ENCODE results near the gene YES1. TPM values are rescaled to one million over a fixed set of nuclear protein-coding genes. Genes with fewer than 3 reads are reported as not detected.
"Not testable (repeated sequence)": the region's sequence is repeated elsewhere in the genome, so short reads cannot be mapped to it uniquely, and the experiment has no call there.

The YES1 gene
- total RNA-seq, 4 donors from 2014 or later, result 75.2 to 149 (median 108) TPM

GRCh38 chr18:730692-731091, 81.3 kb downstream of the YES1 start:
- ATAC-seq (ENCODE audit: low FRiP score) (no peak), DNase-seq (ENCODE audit: low spot score) (no peak)
- TF ChIP-seq, protein P1, sequence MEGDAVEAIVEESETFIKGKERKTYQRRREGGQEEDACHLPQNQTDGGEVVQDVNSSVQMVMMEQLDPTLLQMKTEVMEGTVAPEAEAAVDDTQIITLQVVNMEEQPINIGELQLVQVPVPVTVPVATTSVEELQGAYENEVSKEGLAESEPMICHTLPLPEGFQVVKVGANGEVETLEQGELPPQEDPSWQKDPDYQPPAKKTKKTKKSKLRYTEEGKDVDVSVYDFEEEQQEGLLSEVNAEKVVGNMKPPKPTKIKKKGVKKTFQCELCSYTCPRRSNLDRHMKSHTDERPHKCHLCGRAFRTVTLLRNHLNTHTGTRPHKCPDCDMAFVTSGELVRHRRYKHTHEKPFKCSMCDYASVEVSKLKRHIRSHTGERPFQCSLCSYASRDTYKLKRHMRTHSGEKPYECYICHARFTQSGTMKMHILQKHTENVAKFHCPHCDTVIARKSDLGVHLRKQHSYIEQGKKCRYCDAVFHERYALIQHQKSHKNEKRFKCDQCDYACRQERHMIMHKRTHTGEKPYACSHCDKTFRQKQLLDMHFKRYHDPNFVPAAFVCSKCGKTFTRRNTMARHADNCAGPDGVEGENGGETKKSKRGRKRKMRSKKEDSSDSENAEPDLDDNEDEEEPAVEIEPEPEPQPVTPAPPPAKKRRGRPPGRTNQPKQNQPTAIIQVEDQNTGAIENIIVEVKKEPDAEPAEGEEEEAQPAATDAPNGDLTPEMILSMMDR (IDR thresholded peaks at IDR 0.05), result no peak

DNA sequence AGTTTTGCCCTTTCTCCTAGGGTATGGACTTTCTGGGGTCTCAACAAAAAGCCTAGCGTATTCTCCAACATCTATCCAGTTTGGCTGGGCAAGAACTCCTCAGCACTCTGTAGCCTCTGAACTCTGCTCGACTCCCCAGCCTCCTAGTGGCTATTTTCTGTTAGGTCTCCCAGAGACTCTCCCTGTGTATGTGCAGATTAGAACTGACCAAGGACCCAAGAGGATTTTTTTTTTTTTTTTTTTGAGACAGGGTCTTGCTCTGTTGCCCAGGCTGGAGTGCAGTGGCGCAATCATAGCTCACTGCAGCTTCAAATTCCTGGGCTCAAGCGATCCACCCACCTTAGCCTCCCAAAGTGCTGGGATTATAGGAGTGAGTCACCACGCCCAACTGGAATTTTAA, 81.9 kb downstream of the YES1 start:
- DNase-seq (ENCODE audit: low spot score); ATAC-seq (ENCODE audit: low FRiP score): not testable (repeated sequence)

DNA sequence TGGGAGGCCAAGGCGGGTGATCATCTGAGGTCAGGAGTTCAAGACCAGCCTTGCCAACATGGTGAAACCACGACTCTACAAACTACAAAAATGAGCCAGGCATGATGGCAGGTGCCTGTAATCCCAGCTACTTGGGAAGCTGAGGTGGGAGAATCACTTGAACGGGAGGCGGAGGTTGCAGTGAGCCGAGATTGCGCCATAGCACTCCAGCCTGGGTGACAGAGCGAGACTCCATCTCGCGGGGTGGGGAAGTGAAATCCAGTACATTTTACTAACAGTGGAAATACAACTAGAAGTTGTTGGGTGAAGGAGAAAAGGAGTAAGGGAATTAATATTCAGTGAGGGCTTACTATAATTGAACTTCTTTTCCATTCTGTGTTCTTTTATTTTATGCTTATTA, 86.4 kb downstream of the YES1 start:
- no peak for DNase-seq (ENCODE audit: low spot score)
- no peak for ATAC-seq (ENCODE audit: low FRiP score)
- TF ChIP-seq, protein P1 (IDR thresholded peaks at IDR 0.05), result no peak

GRCh38 chr18:723541-724080, 88.4 kb downstream of the YES1 start:
- TF ChIP-seq, protein P1 (IDR thresholded peaks at IDR 0.05), result no peak
- DNase-seq (ENCODE audit: low spot score) (no peak), ATAC-seq (ENCODE audit: low FRiP score) (no peak)

- no peak for ATAC-seq (ENCODE audit: low FRiP score)
Measured at GRCh38 chr18:717003-717402, 95.0 kb downstream of the YES1 start.

GRCh38 chr18:715626-716025, 96.4 kb downstream of the YES1 start:
- TF ChIP-seq, protein P1 (IDR thresholded peaks at IDR 0.05), result no peak
- no peak for ATAC-seq (ENCODE audit: low FRiP score)
- no peak for DNase-seq (ENCODE audit: low spot score)

More at GRCh38 chr18:717003-717402, 95.0 kb downstream of the YES1 start:
- DNase-seq (ENCODE audit: low spot score), result no peak
- TF ChIP-seq, protein P1 (IDR thresholded peaks at IDR 0.05), result no peak

DNA sequence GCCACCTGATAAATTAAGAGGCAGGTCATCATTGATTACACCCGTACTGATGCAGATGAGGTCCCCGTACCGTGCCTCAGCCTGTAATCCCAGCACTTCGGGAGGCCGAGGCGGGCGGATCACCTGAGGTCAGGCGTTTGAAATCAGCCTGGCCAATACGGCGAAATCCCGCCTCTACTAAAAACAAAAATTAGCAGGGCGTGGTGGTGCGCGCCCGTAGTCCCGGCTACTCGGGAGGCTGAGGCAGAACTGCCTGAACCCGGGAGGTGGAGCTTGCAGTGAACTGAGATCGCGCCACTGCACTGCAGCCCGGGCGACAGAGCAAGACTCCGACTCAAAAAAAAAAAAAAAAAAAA, 98.9 kb downstream of the YES1 start:
- DNase-seq (ENCODE audit: low spot score), result no peak
- TF ChIP-seq, protein P1 (IDR thresholded peaks at IDR 0.05), result no peak
- no peak for ATAC-seq (ENCODE audit: low FRiP score)

All from omental fat pad (tissue), 4 donors.